GM12872 (cell line): ENCODE results near the gene PRKRIP1.
A peak's percentile ranks its signal among the peaks of the same experiment; 100 is the strongest.

Experiments used
- CTCF ChIP-seq: IDR thresholded peaks from 3 replicates; pipeline ENCODE4 v1.5.1; 2011; ENCODE audit warnings: low read depth, mild to moderate bottlenecking, low read length, moderate library complexity; ENCODE audit not compliant: insufficient read depth

PRKRIP1 gene

GRCh38 chr7:102446387-102447156 lies 50.4 kb downstream of the PRKRIP1 start:
- TF ChIP-seq CTCF: no peak

GRCh38 chr7:102447311-102447710 lies 51.1 kb downstream of the PRKRIP1 start:
- no peak for TF ChIP-seq CTCF

- TF ChIP-seq CTCF: no peak
These were observed 53.0 kb downstream of the PRKRIP1 start for GRCh38 chr7:102449136-102449535.

GRCh38 chr7:102450242-102450641 lies 54.1 kb downstream of the PRKRIP1 start:
- TF ChIP-seq CTCF: peak; percentile 78

- TF ChIP-seq CTCF: no peak
These were observed 55.4 kb downstream of the PRKRIP1 start for GRCh38 chr7:102451371-102452054.

GRCh38 chr7:102452451-102452850 lies 56.3 kb downstream of the PRKRIP1 start:
- no peak for TF ChIP-seq CTCF

- TF ChIP-seq CTCF: no peak
These were observed 57.2 kb downstream of the PRKRIP1 start for GRCh38 chr7:102453319-102453718.
